UCSD-AML1 (cell line): ENCODE data around the gene NFIB.

Source experiments
- DNase-seq: peaks from one replicate; lab custom pipeline; 2025; ENCODE audit not compliant: unreplicated experiment; lab: John Stamatoyannopoulos, UW

Gene NFIB

DNA sequence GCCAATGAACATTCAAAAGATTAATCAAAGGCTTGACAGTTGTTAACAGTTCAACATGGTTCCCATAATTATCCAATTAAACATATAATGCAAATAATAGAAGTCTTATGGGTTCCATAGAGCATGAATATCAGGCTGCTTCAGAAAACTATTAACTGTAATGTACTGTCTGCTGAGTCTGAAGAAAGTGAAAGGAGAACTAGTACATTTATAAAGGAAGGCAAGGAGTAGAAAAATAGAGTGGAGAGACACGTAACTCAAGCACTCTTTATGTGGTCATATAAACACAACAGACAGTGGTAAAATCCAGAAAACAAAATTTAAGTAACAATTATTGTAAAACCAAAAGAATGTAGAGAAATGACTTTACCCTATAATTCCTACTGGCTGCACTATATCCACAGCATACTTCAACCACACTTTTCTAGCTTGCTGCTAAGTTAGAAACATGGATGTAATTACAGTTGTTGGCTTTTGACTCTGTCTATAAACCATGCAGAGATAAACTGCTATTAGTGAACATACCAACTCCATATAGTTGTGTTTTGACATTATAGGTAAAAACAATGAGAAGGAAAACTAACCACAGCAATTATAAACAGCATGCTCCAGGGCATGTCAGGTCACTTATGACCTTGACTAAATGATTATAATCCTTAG is 32.7 kb downstream of the NFIB start:
- DNase-seq, result no peak

DNA sequence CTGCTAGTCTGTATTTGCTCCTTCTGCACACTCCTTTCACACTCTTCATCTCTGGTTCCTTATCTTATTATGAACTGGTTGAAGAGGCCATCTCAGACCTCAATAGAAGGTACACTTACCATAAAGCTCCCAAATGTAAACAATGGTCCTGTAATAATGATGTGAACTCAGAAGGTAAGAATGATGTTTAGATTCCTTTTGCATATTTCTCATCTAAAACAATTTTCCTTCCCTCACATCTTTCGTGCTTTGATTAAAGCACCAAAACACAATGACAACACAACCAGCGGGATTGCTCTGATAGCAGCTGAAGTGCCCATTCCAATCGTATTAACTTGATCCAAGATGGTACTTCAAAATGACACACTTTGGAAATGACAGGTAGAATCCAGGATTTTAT is 34.3 kb downstream of the NFIB start:
- DNase-seq, result no peak

GRCh38 chr9:14278291-14278721 is 35.6 kb downstream of the NFIB start:
- DNase-seq, result no peak

- DNase-seq, result no peak
Measured at GRCh38 chr9:14277761-14278160, 36.2 kb downstream of the NFIB start.

DNA sequence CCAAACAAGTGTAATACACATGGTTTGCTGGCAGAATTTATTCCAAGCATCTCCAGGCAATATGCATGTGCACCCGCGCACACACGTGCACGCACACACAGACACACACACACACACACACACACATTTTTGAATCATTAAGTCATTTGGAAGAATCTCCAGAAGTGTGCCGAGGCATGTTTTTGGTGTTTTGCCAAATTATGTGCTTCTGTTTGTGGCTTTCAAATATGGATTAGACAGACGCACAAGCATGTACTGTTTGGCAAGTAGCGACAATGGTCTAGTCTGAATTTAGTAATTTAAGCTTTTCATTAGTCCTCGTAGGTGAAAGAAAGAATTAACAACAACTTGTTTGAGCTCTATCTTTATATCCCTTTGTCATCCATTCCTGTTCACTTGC is 36.7 kb downstream of the NFIB start:
- no peak for DNase-seq

DNA sequence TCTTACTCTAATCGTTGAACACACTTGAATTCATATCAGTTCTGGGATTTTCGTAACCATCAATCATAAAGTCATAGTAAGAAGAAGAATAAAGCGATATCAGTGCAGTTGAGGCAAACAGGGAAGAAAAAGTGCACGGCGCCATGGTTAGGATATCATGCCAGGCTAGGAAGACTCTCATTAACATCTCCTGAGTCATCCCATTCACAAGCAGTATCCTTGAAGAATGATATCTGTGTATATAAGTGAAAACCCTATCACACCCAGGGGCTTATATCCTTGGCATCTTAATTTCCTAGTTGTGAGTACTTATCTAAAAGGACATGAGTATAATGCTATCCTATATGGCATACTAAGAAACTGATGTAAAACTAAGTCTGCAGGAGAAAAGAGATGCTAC is 38.6 kb downstream of the NFIB start:
- no peak for DNase-seq

DNA sequence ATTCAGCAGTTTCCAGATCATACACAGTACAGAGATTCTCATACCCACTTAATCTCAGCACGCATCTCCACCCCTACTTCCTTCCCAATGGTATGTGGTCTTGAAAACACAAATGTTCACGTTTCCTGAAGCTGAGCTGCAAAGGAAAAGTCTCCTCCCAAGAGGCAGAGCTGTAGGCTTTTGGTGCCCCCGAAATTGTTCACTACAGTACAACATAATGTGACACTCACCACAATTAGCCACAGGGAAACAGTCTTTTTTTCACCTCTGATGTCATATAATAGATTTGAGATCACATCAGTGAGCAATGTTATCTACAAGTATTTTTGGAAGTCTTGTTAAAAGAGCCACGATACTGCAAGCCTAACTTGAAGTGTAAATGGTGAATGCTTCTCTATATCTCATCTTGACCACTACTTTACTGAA is 40.2 kb downstream of the NFIB start:
- DNase-seq, result no peak

DNA sequence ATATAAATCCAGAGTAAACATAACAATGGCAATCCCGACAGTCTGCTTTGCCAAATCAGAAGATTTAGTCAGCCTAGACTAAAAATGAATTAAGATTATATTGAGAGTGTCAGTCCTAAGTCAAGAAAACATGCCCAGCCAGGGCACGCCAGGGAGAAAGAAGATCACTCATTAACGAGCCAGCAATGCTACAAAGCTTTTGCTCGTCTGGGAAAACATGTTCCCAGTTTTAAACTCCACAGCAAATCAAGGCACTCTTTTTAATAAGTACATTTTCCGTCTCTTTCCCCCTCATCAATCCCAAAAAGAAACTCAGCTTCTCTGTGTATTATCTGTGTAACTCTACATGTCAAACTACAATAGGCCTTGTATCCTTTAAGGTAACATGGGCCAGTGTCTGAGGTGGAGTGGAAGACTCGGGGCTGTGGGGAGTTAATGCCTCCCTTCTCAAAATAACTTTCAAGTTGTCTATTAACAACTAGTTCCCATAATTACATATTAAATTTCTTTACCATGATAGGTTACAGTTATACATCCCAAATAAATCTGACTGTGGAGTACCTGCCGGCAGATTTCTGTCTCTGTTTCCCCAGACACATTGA is 40.9 kb downstream of the NFIB start:
- no peak for DNase-seq

DNA sequence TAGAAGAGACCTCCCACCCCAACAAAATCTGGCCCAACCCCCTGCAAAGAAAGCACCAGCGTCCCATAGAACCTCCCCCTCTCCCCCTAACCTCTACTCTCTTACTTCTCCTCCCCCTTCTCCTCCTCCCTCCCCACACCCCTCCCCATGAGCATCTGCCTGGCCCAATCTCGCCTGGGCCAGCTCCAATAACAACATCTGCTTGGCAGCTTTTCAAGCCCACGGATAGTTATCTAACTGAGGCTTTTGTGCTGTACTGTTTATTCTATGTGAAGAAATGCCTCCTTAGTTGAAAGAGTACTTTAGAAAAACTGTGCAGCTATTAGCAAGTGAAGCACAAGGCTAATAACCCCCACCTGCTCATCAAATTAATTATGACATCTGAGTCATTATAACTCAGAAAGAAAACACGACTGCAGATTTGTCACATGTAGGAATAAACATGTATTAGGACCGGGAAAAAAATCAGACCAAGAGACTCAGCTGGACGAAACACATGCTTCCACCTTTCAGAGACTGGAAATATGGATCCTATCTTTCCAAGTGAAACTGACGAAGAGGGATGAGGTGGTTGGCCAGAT is 42.8 kb downstream of the NFIB start:
- no peak for DNase-seq

GRCh38 chr9:14270358-14271092 is 43.4 kb downstream of the NFIB start:
- DNase-seq, result no peak

DNA sequence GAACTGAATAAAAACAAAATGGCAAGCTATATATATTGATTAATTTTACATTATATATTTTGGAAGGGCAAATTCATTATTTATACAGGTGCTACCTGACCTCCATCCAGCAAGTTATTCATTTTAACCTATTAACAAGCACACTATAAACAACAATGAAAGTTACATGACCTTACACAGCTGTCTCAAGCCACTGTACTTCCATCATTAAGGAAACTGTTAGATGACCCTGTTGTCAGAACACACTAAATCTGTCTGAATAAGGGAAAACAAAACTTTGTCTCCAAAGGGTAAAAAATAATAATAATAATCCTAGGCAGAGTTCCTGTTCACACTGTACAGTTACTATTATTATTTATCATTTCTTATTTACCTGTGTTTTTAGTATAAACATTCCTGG is 44.0 kb downstream of the NFIB start:
- no peak for DNase-seq

GRCh38 chr9:14263707-14264483 is 50.0 kb downstream of the NFIB start:
- no peak for DNase-seq

DNA sequence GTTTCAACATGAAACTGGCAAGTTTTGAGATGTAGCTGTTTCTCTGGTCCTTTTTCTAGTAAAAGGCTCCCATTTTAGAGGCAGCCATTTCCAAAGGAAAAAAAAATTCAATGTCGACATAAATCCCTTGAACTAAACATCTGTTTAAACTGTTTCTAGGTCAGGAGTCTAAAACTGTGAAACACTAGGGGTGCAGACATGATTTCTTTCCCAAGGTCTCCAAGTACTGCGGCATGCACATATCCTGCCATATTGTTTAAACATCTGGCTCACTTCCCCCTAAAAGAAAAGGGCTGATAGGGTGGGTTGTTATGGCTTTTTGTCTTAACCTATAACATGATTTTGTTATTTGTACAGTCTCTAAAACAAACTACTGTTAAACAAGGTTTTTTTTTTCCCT is 51.1 kb downstream of the NFIB start:
- DNase-seq, result no peak

- no peak for DNase-seq
Measured at GRCh38 chr9:14261616-14262015, 52.3 kb downstream of the NFIB start.

- no peak for DNase-seq
Measured at GRCh38 chr9:14260101-14260500, 53.8 kb downstream of the NFIB start.

DNA sequence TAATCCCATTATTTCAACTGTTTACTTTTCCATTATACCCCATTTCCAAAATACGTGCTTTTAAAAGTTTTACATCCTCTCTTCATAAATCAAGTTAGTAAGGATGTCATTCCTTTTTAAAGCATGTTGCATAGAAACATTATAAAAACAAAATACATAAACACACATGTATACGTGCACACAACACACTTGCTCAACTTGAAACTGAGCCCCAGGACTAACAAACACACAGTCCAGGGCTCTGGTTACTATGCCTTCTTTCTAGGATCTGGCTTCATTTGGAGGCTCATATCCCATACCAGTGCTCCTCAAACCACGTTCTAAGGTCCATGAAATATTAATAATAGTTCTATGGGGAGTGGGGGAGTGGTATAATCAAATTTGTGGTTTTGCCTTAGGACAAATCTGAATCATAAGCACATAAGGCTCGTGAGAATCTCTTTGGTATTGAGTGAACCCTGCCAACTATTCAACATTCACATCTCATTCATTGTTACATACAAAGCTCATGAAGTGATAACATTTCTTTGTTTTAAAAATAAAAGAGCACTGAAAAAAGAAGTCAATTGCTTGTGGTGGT is 55.2 kb downstream of the NFIB start:
- DNase-seq, result no peak

DNA sequence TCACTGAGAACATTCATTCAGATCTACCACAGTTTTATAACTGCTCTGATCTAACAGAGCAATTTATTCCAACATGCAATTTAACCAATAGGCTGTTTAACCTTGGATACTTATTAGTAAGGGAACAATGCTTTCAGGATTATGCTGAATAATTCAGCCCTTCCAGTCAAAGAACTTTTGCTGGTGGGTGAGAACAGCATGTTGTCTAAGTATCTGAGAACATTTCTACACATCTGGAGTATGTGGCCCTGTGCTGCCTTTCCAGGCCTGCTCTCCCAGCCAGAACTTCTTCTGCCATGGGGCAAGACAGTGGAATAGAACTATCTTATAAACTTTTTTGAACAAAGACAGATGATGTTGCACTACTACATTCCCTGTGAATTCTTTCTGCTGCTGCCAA is 55.8 kb downstream of the NFIB start:
- no peak for DNase-seq

DNA sequence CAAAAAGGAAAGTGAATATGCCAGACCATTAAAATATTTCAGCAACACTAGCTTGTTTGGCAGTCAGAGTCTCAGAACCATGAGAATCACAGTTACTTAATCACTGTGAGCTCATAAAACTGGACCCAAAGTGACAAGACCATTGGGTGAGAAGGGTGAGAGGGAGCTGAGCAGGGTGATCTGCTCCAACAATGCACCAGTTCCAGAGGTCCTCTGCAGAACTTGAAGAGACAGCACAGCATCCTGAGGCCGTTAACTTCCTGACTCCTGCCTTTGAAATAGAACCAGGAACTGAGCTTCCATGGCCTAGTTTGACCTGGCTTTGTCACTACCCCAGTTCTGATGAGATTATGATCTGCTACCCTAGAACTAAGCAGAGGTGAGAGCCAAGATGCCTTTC is 57.4 kb downstream of the NFIB start:
- peak; percentile 8 for DNase-seq

DNA sequence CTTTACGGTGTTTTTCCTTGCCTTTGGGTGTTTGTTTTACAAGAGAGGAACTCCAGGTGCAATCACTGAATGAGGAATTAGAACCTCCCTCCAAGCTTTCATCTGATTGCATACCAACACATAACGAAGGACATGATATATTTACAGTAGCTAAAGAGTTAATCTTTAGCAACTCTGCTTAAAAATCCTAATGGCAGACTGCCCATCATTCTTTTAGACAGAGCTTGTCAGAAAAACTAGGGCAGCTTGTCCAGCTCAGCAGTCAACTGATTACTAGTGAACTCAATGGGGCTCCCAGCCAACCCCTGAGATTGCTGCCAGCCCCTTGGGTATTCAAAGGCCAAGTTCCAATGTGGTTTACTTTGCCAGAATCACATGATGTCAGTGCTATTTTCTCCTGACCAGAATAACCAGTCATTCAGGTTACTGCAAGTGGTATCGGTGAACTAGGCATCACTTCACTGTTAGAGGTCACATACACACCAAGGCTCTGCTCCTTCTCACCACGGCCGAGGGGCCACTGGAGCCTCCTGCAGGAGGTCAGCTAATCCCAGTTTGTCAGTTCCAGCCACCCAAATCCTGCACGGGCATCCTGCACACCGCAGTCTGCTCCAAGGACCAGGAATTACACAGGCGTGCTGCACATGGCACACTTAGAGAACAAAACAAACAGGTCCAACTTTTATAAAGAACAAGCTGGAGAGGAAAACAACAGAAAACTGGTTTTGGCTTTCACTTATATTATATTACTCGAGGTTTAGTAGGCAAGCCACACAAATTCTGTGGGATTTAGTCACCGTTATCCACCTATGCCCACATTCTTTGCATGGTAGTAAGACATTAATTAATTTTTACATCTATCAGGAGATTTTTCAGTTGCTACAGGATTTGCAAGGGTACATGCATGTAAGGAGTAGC is 62.5 kb downstream of the NFIB start:
- peak; percentile 8 for DNase-seq

DNA sequence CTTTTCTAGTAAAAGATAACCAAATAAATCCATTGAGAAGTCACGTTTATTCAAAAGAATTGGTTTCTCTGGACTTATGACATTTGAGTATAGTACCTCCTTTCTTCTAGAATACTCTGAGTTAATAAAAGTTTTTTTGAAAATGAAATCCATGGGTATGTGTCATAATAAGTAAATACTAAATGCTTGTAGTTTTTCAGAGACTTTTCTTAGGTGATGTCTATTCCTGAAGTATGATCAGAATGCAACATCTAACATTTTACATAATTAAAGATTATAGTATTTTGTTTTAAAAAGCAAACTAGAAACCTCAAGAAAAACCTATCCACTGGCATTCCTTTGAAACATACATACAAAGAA is 63.2 kb downstream of the NFIB start:
- DNase-seq, result no peak
